ENCODE results near the gene PTPRK.
"Not testable (repeated sequence)": the region's sequence is repeated elsewhere in the genome, so short reads cannot be mapped to it uniquely, and the experiment has no call there.

PTPRK gene

DNA sequence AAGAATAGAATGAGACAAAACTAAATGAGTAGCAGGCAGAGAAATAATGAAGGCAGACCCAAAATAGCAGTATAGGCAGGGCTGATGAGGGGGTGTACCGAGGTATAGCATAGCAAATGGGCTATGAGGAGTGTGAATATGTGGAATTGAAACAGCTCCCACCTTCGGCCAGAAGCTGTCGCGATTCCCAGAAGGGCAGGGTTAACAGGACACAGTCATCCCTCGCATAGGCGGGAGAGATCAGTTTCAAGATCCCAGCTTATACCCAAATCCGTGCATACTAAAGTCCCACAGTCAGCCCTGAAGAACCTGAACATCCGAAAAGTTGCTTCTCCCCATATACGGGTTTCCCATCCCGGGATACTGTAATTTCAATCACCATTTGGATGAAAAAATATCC, 82.7 kb downstream of the PTPRK start:
- no peak for DNase-seq

DNA sequence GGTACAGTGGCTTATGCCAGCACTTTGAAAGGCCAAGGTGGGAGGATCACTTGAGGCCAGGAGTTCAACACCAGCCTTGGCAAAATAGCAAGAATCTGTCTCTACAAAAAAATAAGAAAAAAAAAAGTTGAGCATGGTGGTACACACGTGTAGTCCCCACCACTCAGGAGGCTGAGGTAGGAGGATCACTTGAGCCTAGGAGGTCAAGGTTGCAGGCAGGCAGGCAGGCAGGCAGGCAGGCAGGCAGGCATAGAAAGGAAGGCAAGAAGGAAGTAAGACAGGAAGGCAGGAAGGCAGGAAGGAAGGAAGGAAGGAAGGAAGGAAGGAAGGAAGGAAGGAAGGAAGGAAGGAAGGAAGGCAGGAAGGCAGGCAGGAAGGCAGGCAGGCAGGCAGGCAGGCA, 85.6 kb downstream of the PTPRK start:
- not testable (repeated sequence) for DNase-seq

- no peak for DNase-seq
Observed at GRCh38 chr6:128432394-128432793, 88.0 kb downstream of the PTPRK start.

GRCh38 chr6:128427139-128427538, 93.3 kb downstream of the PTPRK start:
- DNase-seq: no peak

- no peak for DNase-seq
Observed at GRCh38 chr6:128425856-128426255, 94.5 kb downstream of the PTPRK start.

DNA sequence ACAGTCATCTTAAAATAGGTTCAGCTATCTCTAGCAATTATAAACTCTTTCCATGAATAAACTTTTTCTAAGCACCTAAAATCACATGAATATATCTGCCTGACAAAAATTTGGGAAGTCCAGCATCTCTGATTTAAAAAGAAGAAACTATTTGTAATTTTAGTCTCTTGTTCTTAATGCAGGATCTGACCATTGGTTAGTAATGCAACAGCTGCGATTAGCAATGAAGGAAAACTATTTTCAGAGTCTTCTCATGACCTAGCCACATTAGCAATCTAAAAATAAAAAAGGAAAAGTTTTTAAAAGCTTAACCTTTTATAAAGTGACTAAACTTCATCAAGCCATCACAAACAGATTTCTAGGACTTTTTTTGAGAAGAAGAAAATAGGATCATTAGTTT, 97.5 kb downstream of the PTPRK start:
- no peak for DNase-seq

DNA sequence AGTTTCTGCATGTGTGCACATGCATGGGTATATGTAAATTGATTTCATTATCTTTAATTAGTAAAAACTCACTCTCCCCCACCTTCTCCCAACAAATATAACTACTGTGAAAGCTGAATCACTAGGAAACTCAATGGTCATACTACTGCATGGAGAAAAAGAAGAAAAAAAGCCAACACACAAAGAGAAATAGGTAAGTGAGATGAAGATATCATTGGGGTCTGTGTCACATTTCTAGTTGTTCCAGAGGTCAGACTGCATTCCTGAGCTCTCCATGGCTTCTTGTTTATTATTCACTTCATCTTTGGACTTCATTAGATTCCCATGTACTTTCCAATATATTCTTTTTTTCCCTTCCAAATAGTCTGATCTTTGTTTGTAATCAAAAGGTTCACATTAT, 98.2 kb downstream of the PTPRK start:
- no peak for DNase-seq

DNA sequence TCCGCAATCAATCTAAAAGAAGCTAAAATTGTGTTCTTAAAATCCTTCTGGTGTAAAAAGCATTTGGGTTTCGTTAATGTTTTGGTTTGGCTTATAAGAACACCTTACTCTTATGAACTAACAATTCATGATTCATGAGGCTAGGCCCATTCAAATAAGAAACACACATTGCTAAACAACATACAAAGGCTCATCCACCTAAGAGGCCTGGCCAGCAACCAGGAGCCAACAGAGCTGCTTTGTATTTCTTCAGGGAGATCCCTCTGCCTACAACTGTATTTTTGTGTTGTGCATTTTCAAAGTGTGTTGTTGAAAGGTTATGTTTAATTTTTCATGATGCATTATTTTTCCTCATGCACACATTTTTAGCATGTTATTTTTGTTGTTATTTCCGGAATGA, 98.6 kb downstream of the PTPRK start:
- DNase-seq: no peak

GRCh38 chr6:128417698-128418097, 102.7 kb downstream of the PTPRK start:
- no peak for DNase-seq

GRCh38 chr6:128415387-128415786, 105.0 kb downstream of the PTPRK start:
- DNase-seq: no peak

GRCh38 chr6:128414943-128415342, 105.5 kb downstream of the PTPRK start:
- no peak for DNase-seq

- no peak for DNase-seq
Observed at GRCh38 chr6:128413291-128413690, 107.1 kb downstream of the PTPRK start.

DNA sequence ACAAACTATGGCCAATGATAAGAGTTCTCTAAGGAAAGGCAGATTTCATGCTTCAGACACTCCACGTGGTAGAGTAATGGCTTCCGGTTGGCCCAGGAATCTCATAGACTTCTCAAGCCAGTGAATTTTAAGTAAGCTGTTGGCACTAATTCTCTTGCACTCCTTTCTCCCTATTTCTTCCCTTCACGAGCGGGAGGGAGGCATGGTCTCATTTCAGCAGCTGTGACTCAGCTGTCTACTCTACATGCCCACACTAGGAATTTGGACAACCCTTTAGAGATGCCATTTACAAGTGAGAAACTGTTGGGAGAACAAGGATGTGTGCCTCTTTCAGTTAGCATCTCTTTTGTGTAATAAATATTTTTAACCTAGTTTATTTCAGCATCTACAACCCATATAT, 107.7 kb downstream of the PTPRK start:
- no peak for DNase-seq

DNA sequence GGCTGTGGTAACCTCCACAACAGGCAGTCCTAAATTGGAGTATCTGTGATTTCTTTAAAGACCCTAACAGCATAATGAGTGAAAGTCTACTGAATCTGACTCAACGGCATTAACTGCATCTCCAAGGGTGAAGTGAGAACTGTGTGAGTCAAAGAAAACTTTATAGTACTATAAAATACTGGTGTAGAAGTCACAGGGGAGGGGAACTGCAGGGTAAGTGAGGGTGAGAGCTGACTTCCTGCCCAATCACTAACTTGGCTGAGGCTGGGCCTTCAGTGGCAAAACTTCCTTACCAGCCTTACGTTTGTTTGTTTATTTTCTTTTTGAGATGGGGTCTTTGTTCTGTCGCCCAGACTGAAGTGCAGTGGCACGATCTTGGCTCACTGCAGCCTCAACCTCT, 109.8 kb downstream of the PTPRK start:
- no peak for DNase-seq

DNA sequence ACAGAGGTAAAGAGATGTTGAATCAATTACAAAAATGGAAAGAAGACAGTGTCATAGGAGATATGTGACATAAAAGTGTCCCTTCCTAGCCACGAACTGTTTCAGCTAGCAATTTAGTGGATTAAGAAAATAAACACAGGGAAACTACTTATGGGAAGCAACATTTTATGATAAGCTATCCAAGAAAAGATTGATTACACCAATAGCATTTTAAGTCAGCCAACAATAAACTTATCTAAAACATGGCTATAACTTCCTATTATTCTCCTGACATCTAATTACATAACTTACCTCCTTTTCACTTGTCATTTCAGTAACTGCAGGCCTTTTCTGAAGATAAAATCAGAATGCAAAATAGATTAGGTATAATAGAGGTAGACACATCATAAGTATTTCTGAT, 111.4 kb downstream of the PTPRK start:
- DNase-seq: no peak

DNA sequence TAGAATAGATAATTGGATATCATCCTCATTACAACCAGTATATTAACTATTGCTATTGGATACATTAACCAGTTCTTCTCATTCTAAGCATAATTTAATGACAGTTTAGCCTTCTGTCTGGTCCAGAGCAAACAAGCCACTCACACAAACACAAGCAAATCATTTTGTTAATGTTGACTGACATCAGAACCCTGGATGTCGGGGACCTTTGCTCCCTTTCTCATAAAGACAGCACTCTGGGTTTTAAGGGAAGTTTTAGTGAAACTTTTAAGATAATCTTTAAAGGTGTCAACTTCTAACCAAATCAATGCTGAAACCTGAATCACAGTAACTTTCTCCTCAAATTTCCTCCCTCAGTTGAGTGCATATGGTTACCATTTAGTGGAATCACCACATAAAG, 113.9 kb downstream of the PTPRK start:
- DNase-seq: no peak

GRCh38 chr6:128403618-128404444, 116.6 kb downstream of the PTPRK start:
- DNase-seq: no peak

DNA sequence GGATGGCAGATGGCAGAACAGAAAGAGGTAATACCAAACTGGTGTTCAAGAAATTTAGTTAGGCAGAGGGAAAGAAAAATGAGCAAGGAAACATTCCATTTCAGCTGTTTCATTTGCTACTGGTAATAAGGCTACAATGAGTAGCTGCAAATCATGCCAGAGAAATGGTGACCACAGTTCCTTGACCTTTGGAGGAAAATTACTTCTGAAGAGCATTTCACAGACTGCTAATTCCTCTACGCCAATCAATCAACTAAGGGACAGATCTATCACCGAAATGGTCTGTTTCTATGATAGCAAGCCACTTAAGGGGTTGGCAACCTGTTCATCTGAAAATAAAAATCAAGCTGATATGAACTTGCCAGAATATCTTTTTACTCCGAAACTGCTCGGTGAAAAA, 119.5 kb downstream of the PTPRK start:
- DNase-seq: no peak

- DNase-seq: no peak
Observed at GRCh38 chr6:128397996-128398395, 122.4 kb downstream of the PTPRK start.

DNA sequence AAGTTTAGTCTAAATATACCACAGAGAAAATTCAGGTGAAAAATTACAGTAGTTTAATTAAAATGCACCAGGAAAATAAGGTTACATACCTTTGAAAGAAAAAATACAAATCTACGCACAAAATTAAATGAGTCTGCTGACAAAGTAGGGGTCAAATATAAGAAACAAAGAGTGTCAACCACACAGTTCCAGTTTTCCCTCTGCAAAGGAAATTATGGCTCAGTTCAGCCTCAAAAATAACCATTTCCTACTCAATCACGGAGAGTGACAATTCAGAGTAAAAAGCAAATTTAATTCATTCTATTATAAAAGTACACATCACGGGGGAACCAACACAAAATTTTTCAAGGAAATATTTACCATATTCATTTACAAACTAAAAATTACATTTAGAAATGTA, 124.8 kb downstream of the PTPRK start:
- DNase-seq: no peak

GRCh38 chr6:128395188-128395587, 125.2 kb downstream of the PTPRK start:
- DNase-seq: no peak

- DNase-seq: no peak
Observed at GRCh38 chr6:128394167-128394566, 126.2 kb downstream of the PTPRK start.

DNA sequence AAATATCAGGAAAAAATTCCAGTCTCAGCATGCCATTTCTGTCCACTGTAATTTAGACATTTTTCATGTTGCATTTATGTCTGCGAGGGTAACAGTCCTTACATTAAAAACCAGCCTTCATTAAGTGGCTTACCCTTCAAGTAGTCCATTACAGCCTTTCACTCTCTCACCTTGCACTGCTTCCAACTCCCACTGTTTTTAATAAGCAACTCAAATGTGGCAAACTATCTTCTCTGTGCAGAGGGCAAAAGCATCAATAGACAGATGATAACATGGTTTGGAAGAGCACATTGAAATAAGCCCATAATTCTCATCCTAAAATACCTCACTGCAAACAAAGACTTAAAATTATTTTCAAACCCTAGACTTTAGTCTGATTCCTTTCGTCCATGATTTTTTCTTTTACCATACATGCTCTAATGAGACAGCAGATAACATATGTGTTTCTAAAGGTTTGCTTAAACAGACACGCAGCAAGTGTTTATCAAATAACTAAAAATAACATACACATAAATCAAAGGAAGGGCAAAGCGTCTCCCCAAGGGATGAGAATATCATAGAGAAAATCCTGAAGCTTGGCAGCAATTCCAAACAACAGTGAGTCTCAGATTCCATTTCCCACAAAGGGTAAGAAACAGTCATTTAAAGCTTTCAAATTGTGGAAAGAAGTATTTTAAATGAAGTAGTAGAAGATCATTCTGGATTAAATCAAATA, 130.4 kb downstream of the PTPRK start:
- no peak for DNase-seq

GRCh38 chr6:128388380-128388779, 132.0 kb downstream of the PTPRK start:
- DNase-seq: no peak

DNA sequence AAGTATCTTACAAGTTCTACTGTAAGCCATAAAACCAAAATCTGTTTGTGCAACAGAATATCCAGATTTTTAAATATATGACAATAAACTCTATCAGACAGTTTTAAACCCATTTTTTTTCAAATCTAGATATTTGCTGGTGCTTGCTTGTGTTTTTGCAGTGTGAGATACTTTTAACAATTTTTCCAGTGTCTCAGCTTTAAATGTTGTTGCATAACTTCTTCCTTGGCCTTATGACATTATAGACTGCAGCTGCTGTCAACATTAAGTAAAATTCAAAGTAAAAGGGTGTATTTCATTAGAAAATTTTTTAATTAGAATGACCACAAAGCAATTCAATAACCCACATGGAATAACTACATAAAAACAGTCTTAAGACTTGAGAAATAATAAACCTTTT, 139.5 kb downstream of the PTPRK start:
- DNase-seq: no peak
